GM18520 (cell line): ENCODE results near the gene SBF1.

ENCODE experiments used
- ATAC-seq: cut with Tn5 transposase; IDR thresholded peaks from one replicate; pipeline ENCODE4 v1.9.1; 2021; ENCODE audit not compliant: unreplicated experiment

SBF1 gene

GRCh38 chr22:50507421-50507990 lies 32.7 kb upstream of the SBF1 start, which contains the start of gene LMF2:
LMF2 (minus strand) TSS chr22:50507702; CDS start chr22:50507675, 27 bp downstream.
- peak; percentile 33 for ATAC-seq

- no peak for ATAC-seq
Observed at GRCh38 chr22:50506611-50507420, 32.0 kb upstream of the SBF1 start.

GRCh38 chr22:50505776-50506610 lies 31.2 kb upstream of the SBF1 start:
- no peak for ATAC-seq

GRCh38 chr22:50505276-50505775 lies 30.5 kb upstream of the SBF1 start:
- no peak for ATAC-seq

GRCh38 chr22:50504369-50505211 lies 29.8 kb upstream of the SBF1 start:
- ATAC-seq, result no peak

- no peak for ATAC-seq
Observed at GRCh38 chr22:50503475-50504145, 28.8 kb upstream of the SBF1 start.

GRCh38 chr22:50502628-50503474 lies 28.0 kb upstream of the SBF1 start:
- ATAC-seq, result no peak

- ATAC-seq, result no peak
Observed at GRCh38 chr22:50502096-50502495, 27.3 kb upstream of the SBF1 start.

GRCh38 chr22:50500452-50500851 lies 25.6 kb upstream of the SBF1 start:
- ATAC-seq, result no peak

GRCh38 chr22:50498322-50498890 lies 23.6 kb upstream of the SBF1 start:
- no peak for ATAC-seq

- ATAC-seq, result no peak
Observed at GRCh38 chr22:50497093-50497492, 22.3 kb upstream of the SBF1 start.

GRCh38 chr22:50490531-50491308 lies 15.9 kb upstream of the SBF1 start:
- no peak for ATAC-seq

GRCh38 chr22:50489363-50490243 lies 14.8 kb upstream of the SBF1 start:
- no peak for ATAC-seq

- no peak for ATAC-seq
Observed at GRCh38 chr22:50488886-50489285, 14.1 kb upstream of the SBF1 start.

- ATAC-seq, result no peak
Observed at GRCh38 chr22:50488006-50488677, 13.3 kb upstream of the SBF1 start.

GRCh38 chr22:50487290-50488005 lies 12.6 kb upstream of the SBF1 start:
- no peak for ATAC-seq
